ENCODE results near the gene LCN10. TPM values are rescaled to one million over a fixed set of nuclear protein-coding genes. Genes with fewer than 3 reads are reported as not detected.
"Not testable (repeated sequence)": the region's sequence is repeated elsewhere in the genome, so short reads cannot be mapped to it uniquely, and the experiment has no call there.

LCN10 gene
- total RNA-seq, 1 donor from 2014 or later = 2.5 TPM

DNA sequence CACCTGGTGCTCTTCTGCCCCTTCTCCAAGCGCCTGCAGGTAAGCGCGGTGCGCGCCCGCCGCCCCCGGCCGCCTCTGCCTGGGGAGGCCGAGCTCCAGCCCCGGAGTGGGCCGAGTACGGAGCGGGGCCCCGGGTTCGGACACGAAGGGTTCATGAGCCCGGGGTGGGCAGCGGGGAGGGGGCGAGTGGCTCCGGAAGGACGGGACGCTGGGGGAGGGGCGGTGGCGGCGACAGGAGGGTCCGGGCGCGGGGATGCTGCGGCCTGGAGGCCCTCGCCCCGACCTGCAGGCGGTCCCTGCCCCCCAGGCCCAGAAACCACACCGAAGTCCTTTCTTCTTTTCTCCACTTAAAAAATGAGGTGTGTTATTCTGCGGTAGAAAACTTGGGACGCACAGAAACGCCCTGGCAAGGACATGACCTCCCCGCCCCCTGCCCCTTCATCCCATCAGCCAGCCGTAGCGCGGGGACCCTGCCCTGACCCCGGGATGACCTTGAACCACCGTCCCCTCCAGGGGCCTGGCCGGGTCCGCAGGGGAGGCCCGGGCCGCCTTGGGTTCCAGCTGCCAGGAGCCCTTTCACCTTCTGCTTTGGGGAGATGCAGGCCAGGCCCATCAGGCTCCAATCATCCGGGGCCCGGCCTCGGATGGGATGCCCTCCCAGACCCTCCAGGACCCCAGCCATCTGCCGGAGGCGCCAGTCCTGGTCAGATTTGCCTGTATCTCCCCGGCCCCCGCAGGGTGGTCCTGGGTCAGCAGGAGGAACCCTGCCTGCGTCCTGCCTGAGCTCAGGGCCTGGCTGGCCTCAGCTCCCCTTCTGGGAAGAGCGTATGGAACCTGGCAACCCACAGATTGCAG, 29.8 kb downstream of the LCN10 start:
- Histone ChIP-seq H3K9me3 (no peaks in the 10 kb centered on the region), H3K4me3 (peak overlapping the region; percentile 56), H3K27ac (peak overlapping the region; percentile 71), H3K4me1 (peaks cover 35% of the 10 kb centered on the region), H3K27me3 (ENCODE audit: low read depth) (peaks cover 28% of the 10 kb centered on the region), H3K36me3 (no peaks in the 10 kb centered on the region)
- TF ChIP-seq, protein P1, sequence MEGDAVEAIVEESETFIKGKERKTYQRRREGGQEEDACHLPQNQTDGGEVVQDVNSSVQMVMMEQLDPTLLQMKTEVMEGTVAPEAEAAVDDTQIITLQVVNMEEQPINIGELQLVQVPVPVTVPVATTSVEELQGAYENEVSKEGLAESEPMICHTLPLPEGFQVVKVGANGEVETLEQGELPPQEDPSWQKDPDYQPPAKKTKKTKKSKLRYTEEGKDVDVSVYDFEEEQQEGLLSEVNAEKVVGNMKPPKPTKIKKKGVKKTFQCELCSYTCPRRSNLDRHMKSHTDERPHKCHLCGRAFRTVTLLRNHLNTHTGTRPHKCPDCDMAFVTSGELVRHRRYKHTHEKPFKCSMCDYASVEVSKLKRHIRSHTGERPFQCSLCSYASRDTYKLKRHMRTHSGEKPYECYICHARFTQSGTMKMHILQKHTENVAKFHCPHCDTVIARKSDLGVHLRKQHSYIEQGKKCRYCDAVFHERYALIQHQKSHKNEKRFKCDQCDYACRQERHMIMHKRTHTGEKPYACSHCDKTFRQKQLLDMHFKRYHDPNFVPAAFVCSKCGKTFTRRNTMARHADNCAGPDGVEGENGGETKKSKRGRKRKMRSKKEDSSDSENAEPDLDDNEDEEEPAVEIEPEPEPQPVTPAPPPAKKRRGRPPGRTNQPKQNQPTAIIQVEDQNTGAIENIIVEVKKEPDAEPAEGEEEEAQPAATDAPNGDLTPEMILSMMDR (IDR thresholded peaks at IDR 0.05) = no peak
- ATAC-seq (no peak), DNase-seq (no peak)
- intact Hi-C loops (cut with DNase I) = no loop called here

DNA sequence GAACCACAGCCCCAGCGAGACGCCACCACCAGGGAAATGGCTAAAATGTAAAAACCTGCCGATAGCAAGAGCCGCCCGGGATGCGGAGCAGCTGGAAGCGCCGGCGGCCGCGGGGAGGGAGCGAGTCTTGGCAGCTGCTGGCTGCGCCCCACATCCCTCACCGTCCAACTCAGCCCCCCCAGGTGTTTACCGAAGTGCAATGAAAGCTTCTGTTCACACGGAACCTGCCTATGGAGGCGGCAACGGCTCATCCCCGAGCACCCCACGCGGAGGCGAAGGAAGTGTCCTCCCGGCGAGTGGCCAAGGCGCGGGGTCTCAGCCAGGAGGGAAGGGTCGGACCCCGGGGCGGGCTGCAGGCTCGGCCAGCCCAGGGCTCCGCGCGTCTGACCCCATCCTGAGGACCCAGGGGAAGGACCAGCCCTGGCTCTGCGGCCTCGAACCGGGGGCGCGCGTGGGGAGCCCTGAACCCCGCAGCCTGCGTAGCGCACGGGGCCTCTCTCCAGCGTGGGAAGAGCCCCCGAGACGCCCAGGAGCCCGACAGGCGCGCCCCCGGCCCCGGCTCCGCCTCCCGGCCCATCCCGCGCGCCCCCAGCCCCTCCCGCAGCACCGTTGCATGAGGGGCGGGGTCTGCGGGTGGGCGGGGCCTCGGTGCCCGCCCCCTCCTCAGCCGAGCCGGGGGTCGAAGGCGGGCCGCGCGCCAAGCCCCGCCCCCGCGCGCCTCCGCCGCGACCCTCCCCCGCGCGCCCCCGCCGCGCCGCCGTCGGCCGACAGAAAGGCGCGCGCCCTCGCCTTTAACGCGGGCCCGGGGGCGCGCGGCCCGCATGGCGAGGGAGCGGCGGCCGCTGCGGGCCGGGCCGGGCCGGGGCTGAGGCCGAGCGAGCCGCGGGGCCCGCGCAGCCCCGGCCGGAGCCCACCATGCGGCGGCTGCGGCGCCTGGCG, 30.7 kb downstream of the LCN10 start, which contains the start of gene DIPK1B:
DIPK1B (plus strand) TSS at position 822 of the 939 bp plus-strand sequence; CDS start at position 916, 94 bp downstream.
- ATAC-seq = peak; percentile 30 to 31

DNA sequence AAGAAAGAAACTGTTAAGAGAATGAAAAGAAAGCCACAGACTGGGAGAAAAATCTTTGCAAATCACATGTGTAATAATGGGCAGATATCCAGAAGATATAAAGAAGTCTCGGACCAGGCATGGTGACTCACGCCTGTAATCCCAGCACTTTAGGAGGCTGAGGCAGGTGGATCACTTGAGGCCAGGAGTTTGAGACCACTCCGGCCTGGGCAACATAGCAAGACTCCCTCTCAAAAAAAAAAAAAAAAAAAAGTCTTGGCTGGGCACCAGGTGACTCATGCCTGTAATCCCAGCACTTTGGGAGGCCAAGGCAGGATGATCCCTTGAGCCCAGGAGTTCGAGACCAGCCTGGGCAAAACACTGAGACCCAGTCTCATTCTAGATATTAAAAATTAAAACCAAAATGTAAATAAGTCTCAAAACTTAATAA, 31.5 kb downstream of the LCN10 start:
- DNase-seq; H3K9me3 ChIP-seq; intact Hi-C loops (cut with DNase I); H3K36me3 ChIP-seq; H3K4me3 ChIP-seq; H3K27ac ChIP-seq: not testable (repeated sequence)
- H3K4me1 ChIP-seq = peaks cover 35% of the 10 kb centered on the region
- peak in 1 of 2 donors; percentile 19 for ATAC-seq
- peaks cover 28% of the 10 kb centered on the region for H3K27me3 ChIP-seq (ENCODE audit: low read depth)

More for the DNA sequence above, 30.7 kb downstream of the LCN10 start, which contains the start of gene DIPK1B:
- peaks cover 35% of the 10 kb centered on the region for H3K4me1 ChIP-seq
- DNase-seq = no peak
- H3K27ac ChIP-seq = peak within 1 kb of the TSS; percentile 71
- peaks cover 28% of the 10 kb centered on the region for H3K27me3 ChIP-seq (ENCODE audit: low read depth)
- TF ChIP-seq, protein P1 (IDR thresholded peaks at IDR 0.05) = no peak
- H3K9me3 ChIP-seq = no peaks in the 10 kb centered on the region
- H3K36me3 ChIP-seq = no peaks in the 10 kb centered on the region
- intact Hi-C loops (cut with DNase I) = no loop called here
- H3K4me3 ChIP-seq = peak within 1 kb of the TSS; percentile 56

DNA sequence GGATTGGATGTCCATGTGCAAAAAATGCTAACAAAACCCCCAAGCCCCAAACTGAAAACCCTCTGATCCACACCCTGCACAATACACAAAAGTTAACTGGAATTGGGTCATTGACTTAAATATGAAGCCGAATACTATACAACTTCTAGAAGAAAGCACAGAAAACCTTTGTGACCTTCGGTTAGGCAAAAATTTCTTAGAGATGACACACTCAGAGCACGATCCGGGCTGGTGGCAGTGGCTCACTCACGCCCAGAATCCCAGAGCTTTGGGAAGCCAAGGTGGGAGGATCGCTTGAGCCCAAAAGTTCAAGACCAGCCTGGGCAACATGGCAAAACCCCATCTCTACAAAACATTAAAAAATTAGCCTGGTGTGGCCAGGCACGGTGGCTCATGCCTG, 32.2 kb downstream of the LCN10 start:
- H3K4me1 ChIP-seq = peaks cover 35% of the 10 kb centered on the region
- intact Hi-C loops (cut with DNase I) = no loop called here
- no peak for ATAC-seq

DNA sequence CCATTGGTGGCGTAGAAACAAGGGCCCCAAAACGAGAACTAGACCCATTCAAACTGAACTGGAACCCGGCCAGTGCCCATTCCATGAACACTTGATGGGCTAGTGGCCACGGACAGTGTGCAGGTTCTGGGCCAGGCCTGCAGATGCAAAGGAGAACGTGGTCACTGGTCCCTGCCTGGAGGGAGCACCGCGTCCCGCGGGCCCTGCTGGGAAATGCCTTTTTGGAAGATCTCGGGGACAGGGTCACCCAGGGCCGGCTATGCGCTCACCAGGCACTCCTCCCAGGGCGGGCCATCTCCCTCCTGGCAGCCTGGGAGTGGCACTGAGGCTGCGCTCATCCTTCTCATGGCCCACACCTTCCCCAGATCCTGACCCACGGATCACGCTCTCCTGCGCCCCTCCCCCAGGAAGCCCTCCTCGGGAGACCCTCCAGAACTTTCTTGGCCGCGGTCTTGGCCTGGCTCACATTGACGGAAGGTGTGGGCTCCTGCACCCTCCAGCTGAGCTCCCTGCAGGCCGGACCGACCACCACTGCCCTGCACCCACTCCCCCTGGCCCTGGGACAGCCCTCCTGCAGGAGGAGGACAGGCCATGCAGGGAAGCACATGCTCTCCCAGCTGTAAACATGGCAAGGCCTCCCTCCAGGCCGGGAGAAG, 33.2 kb downstream of the LCN10 start:
- H3K9me3 ChIP-seq = no peaks in the 10 kb centered on the region
- no peak overlapping the region for H3K27ac ChIP-seq
- H3K4me3 ChIP-seq = no peak overlapping the region
- peaks cover 21% of the 10 kb centered on the region for H3K27me3 ChIP-seq (ENCODE audit: low read depth)
- DNase-seq = no peak
- intact Hi-C loops (cut with DNase I) = no loop called here
- TF ChIP-seq, protein P1 (IDR thresholded peaks at IDR 0.05) = no peak
- H3K36me3 ChIP-seq = no peaks in the 10 kb centered on the region
- H3K4me1 ChIP-seq = peaks cover 25% of the 10 kb centered on the region
- ATAC-seq = no peak

More for the DNA sequence above, 32.2 kb downstream of the LCN10 start:
- Histone ChIP-seq H3K27ac (no peak overlapping the region), H3K9me3 (no peaks in the 10 kb centered on the region), H3K27me3 (ENCODE audit: low read depth) (peaks cover 28% of the 10 kb centered on the region), H3K36me3 (no peaks in the 10 kb centered on the region), H3K4me3 (no peak overlapping the region)
- TF ChIP-seq, protein P1 (IDR thresholded peaks at IDR 0.05) = no peak
- DNase-seq = no peak

Measured in lower lobe of right lung (tissue), 2 donors.